HG02884 (cell line): ENCODE data around the gene ARID2.
A peak's percentile ranks its signal among the peaks of the same experiment; 100 is the strongest.

Experiments used
- ATAC-seq: cut with Tn5 transposase; IDR thresholded peaks from one replicate; pipeline ENCODE4 v1.9.1; 2021; ENCODE audit warnings: mild to moderate bottlenecking, moderate library complexity; ENCODE audit not compliant: unreplicated experiment

Gene ARID2, protein sequence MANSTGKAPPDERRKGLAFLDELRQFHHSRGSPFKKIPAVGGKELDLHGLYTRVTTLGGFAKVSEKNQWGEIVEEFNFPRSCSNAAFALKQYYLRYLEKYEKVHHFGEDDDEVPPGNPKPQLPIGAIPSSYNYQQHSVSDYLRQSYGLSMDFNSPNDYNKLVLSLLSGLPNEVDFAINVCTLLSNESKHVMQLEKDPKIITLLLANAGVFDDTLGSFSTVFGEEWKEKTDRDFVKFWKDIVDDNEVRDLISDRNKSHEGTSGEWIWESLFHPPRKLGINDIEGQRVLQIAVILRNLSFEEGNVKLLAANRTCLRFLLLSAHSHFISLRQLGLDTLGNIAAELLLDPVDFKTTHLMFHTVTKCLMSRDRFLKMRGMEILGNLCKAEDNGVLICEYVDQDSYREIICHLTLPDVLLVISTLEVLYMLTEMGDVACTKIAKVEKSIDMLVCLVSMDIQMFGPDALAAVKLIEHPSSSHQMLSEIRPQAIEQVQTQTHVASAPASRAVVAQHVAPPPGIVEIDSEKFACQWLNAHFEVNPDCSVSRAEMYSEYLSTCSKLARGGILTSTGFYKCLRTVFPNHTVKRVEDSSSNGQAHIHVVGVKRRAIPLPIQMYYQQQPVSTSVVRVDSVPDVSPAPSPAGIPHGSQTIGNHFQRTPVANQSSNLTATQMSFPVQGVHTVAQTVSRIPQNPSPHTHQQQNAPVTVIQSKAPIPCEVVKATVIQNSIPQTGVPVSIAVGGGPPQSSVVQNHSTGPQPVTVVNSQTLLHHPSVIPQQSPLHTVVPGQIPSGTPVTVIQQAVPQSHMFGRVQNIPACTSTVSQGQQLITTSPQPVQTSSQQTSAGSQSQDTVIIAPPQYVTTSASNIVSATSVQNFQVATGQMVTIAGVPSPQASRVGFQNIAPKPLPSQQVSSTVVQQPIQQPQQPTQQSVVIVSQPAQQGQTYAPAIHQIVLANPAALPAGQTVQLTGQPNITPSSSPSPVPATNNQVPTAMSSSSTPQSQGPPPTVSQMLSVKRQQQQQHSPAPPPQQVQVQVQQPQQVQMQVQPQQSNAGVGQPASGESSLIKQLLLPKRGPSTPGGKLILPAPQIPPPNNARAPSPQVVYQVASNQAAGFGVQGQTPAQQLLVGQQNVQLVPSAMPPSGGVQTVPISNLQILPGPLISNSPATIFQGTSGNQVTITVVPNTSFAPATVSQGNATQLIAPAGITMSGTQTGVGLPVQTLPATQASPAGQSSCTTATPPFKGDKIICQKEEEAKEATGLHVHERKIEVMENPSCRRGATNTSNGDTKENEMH (N-terminal part only)

DNA sequence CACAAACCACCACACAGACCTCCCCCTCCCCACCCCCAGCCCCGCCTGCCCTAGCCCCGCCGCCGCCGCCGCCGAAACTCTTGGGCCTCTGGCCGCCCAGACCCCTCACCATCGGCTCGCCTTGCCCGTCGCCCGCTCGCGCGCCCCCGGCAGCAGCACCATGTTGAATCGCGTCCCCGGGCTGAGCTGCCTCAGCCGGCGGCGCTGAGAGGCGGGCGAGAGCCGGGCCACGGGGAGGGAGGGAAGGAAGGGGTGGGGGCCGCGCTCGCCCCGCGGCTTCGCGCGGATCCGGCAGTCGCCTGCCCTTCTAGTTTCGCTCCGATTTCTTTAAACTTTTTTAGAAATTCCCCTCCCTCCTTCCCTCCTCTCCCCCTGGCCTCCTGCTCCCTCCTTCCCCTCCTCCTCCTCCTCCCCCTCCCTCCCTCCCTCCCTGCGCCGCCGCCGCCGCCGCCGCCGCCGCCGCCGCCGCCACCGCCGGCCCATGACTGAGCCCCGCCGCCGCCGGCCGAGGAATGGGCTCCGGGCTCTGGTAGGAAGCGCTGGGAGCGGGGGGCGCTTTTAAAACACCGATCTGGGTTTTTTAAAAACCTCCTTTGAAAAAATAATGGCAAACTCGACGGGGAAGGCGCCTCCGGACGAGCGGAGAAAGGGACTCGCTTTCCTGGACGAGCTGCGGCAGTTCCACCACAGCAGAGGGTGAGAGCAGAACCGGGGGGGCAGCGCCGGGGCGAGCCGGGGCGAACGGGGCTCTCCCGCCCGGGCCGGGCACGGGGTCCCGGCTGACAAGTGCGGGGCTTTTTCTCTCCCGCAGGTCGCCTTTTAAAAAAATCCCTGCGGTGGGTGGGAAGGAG, at the start of gene ARID2:
TSS of gene ARID2 (plus strand) at position 474 of the 851 bp plus-strand sequence. CDS start at position 605, 131 bp downstream.
- ATAC-seq, result peak; percentile 9

- ATAC-seq, result no peak
Measured at GRCh38 chr12:45680362-45680761, 49.1 kb upstream of the ARID2 start.

GRCh38 chr12:45681465-45681864, 48.0 kb upstream of the ARID2 start:
- no peak for ATAC-seq

DNA sequence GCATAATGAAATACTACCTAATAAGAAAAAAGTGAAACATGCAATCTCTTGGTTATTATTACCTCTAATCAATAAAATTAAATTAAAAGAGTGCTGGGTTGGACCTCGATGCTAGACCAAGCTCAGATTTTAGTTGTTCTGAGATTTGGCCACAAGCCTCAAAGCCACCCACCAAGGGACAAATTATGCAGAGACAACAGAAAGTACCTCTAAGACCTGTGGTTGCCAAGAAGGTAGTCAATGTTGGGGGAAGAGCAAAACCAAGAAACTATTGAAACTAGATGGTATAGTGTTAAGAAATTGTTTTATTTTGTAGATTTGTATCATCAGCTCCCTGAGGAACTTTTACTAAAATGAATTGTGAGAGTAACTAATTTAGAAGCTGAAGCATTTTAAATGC, 43.8 kb upstream of the ARID2 start:
- ATAC-seq, result no peak

DNA sequence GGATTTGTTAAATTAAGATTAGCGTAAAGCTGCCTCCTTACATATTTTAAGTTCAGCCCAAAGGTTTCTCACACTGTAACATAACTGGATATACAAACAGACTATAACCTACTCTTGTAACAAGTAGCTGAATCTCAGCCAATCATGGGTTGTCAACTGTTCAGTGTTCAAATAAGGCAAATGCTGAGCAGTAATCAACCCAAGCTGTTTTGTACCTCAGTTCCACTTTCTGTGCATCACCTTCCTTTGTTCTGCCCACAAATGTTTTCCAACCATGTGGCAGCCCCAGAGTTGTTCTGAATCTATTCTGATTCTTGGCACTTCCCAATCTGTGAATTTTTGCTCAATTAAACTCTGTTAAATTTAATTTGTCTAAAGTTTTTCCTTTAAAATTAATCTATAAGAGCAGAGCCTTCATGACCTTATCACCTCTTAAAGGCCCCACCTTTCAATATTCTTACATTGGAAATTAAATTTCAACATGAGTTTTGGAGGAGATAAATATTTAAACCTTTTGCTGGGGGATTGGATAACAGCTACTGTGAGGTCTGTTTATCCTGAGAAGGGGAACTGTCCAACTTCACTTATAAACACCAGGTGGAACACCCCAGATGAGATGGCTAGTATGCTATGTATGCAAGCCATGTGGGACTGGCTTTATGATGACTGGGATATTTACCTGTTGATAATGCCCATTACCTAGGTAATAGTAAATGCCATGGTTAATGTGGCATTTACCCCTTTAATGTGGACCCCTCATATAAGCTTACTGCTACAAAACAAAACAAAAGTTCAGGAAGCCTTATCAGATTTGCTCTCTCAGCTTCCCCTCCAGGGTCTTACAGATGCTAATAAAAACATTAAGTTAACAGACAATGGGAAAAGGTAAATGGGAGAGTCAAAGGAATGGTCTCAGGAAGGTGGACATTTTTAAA, 42.2 kb upstream of the ARID2 start:
- no peak for ATAC-seq

DNA sequence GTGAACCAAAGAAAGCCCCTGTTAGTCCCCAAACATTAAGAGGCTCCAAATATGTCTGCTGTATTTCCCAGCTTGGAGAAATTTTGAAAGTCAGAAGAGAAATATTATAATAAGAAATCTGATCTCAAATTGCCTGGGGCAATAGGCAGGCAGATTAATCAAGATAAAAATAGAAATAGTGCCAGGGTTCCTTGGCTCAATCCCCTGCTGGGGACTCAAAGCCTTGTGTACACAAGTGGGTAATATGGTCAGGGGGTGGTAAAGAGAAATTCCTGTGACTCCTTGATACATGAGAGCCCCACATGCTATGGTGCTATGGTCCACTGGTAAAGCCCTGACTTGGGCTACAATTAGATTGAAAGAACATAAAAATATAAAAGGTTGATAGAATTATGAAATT, 41.3 kb upstream of the ARID2 start:
- ATAC-seq, result no peak

- no peak for ATAC-seq
Measured at GRCh38 chr12:45695035-45695434, 34.5 kb upstream of the ARID2 start.

GRCh38 chr12:45695606-45696005, 33.9 kb upstream of the ARID2 start:
- ATAC-seq, result no peak

GRCh38 chr12:45696049-45696448, 33.5 kb upstream of the ARID2 start:
- no peak for ATAC-seq

DNA sequence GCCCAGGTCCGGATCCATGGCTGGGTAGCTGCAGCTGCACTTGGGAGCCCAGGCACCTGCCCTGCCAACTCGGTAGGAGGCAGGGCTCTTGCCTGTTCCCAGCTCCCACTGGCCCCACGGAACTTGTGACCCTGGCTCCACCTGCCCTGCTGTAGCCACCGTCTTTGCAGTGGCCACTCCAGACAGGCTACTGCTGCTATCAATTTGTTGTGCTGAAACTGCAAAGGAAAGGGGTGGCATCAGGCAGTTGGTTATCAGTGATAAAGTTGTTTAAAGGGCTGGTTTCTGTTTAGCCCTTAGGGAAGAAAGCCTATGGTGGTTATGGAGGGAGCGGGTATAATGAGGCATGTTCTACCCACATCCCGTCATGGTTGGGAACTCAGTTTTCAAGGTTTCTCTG, 32.1 kb upstream of the ARID2 start:
- no peak for ATAC-seq

GRCh38 chr12:45701296-45701695, 28.2 kb upstream of the ARID2 start:
- ATAC-seq, result no peak

GRCh38 chr12:45703942-45704341, 25.6 kb upstream of the ARID2 start:
- ATAC-seq, result no peak

DNA sequence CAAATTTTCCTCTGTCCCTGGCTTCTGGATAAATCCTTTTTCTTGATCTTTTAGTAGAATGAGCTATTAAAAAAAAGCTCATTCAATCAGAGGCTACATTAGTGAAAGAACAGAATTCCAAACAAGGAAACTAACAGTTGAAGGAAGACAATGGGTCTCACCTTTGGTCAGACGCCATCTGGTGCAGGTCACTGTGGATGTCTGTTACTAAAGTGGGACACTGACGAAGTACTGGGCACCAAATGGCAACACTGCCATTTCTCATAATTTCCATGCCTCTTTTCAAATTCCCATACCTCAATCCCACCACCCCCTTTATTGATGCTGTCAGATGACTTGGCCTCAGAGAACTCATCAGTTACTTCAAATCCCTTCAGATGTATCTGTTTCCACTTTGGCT, 24.5 kb upstream of the ARID2 start:
- no peak for ATAC-seq

- ATAC-seq, result no peak
Measured at GRCh38 chr12:45705404-45705803, 24.1 kb upstream of the ARID2 start.

GRCh38 chr12:45707241-45707857, 22.2 kb upstream of the ARID2 start:
- no peak for ATAC-seq

DNA sequence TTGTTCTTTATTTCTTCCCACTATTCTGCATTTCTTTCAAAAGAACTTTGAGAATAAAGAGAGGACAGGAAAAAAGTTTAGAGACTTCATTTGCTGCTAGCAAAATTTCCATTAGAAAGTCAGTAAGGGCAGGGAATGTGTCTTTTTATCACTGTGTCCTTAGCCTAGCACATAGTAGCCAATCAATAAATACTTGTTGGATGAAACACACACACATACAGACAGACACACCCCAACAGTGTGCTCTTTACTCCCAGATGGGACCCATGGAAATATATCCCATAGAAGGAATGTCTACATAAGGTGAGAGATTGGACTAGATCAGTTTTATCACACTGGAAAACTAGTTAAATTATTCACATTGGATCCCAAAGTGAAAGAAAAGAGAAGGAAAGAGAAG, 21.1 kb upstream of the ARID2 start:
- ATAC-seq, result no peak

DNA sequence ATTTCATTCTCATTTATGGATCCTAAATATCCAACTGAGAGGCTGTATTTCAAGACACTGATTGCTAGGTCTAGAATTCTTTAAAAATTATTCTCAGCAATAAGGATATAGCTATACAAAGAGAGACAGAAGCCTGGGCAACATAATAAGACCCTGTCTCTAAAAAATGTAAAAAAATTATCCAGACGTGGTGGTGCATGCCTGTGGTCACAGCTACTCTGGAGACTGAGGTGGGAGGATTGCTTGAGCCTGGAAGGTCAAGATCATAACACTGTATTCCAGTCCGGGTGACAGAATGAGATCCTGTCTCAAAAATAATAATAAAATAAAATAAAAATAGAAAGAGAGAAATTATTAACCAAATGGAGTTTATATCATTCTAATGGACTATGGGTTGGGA, 20.6 kb upstream of the ARID2 start:
- ATAC-seq, result no peak

- no peak for ATAC-seq
Measured at GRCh38 chr12:45712319-45712718, 17.2 kb upstream of the ARID2 start.

DNA sequence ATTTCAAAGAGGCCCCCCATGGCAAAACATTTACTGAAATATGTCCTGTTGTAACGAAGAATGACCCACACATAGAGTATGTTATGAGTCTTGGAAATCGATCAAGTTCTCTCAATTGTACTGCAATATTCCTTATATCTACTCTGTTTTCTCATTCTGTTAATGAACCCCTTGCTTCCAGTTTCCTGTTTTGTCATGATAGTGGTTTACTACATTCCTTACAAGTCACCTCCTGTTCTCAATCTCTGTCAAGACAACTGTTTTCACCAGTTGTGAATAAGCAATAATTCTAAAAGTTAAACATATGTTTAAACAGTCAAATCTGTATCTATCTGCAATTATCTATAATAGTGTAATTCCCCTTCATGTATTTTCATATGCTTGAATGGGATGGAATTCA, 16.4 kb upstream of the ARID2 start:
- ATAC-seq, result no peak
